Ishikawa (cell line): Measurements from ENCODE around the gene ST6GALNAC3.

Experiments
- CEBPB ChIP-seq: IDR thresholded peaks from 2 replicates; pipeline ENCODE4 v1.6.1; 2012
- CREB1 ChIP-seq: IDR thresholded peaks from 2 replicates; pipeline ENCODE4 v1.6.1; 2012; ENCODE audit warnings: low read depth
- EGR1 ChIP-seq: IDR thresholded peaks from 2 replicates; pipeline ENCODE4 v1.6.1; 2012
- EP300 ChIP-seq: IDR thresholded peaks from 2 replicates; pipeline ENCODE4 v1.6.1; 2012; ENCODE audit warnings: borderline replicate concordance
- FOXM1 ChIP-seq: IDR thresholded peaks from 2 replicates; pipeline ENCODE4 v1.6.1; 2012; ENCODE audit warnings: low read depth, borderline replicate concordance
- MAX ChIP-seq: IDR thresholded peaks from 2 replicates; pipeline ENCODE4 v1.6.1; 2012
- NFIC ChIP-seq: IDR thresholded peaks from 2 replicates; pipeline ENCODE4 v1.6.1; 2012
- RAD21 ChIP-seq: IDR thresholded peaks from 2 replicates; pipeline ENCODE4 v1.6.1; 2012; ENCODE audit warnings: low read depth
- REST ChIP-seq: IDR thresholded peaks from 2 replicates; pipeline ENCODE4 v1.6.1; 2012; ENCODE audit warnings: low read depth, mild to moderate bottlenecking
- TAF1 ChIP-seq: IDR thresholded peaks from 2 replicates; pipeline ENCODE4 v1.6.1; 2012; ENCODE audit warnings: low read depth, mild to moderate bottlenecking
- TCF12 ChIP-seq: IDR thresholded peaks from 2 replicates; pipeline ENCODE4 v1.6.1; 2012; ENCODE audit warnings: low read depth
- TEAD4 ChIP-seq: IDR thresholded peaks from 2 replicates; pipeline ENCODE4 v1.6.1; 2012
- USF1 ChIP-seq: IDR thresholded peaks from 2 replicates; pipeline ENCODE4 v1.6.1; 2012
- YY1 ChIP-seq: IDR thresholded peaks from 2 replicates; pipeline ENCODE4 v1.6.1; 2012; ENCODE audit warnings: low read depth
- ZBTB7A ChIP-seq: IDR thresholded peaks from 2 replicates; pipeline ENCODE4 v1.6.1; 2012; ENCODE audit warnings: low read depth

ST6GALNAC3 gene

GRCh38 chr1:76444773-76445172 is 370.2 kb downstream of the ST6GALNAC3 start:
- no peak for TF ChIP-seq TAF1
- no peak for TF ChIP-seq TEAD4
- TF ChIP-seq CREB1, result no peak
- no peak for TF ChIP-seq EGR1
- no peak for TF ChIP-seq USF1
- no peak for TF ChIP-seq RAD21
- no peak for TF ChIP-seq REST
- TF ChIP-seq NFIC, result no peak

GRCh38 chr1:76450229-76450628 is 375.7 kb downstream of the ST6GALNAC3 start:
- TF ChIP-seq RAD21 (no peak), ZBTB7A (no peak), REST (no peak), TAF1 (no peak), MAX (no peak), TEAD4 (no peak), EGR1 (no peak), EP300 (no peak), NFIC (no peak), CEBPB (no peak), TCF12 (no peak)

GRCh38 chr1:76463278-76463677 is 388.7 kb downstream of the ST6GALNAC3 start:
- TF ChIP-seq RAD21, result no peak
- no peak for TF ChIP-seq CEBPB

- no peak for TF ChIP-seq NFIC
- TF ChIP-seq ZBTB7A, result no peak
- TF ChIP-seq TCF12, result no peak
These were observed 389.3 kb downstream of the ST6GALNAC3 start for GRCh38 chr1:76463849-76464248.

GRCh38 chr1:76465030-76465429 is 390.5 kb downstream of the ST6GALNAC3 start:
- TF ChIP-seq RAD21, result no peak

- TF ChIP-seq REST (no peak), EGR1 (no peak)
These were observed 395.6 kb downstream of the ST6GALNAC3 start for GRCh38 chr1:76470166-76470565.

- TF ChIP-seq EGR1 (no peak), YY1 (no peak), REST (no peak), EP300 (no peak), USF1 (no peak), CEBPB (no peak), TAF1 (no peak), FOXM1 (no peak), MAX (no peak), NFIC (no peak), ZBTB7A (no peak), RAD21 (no peak), TCF12 (no peak), TEAD4 (no peak), CREB1 (no peak)
These were observed 397.0 kb downstream of the ST6GALNAC3 start for GRCh38 chr1:76471536-76471935.
